Endodermal cell (in vitro differentiated cells): ENCODE results near the gene TSPAN11. TPM values are rescaled to one million over a fixed set of nuclear protein-coding genes. Genes with fewer than 3 reads are reported as not detected.

Experiments
- DNase-seq: peaks from one replicate; pipeline ENCODE4 v3.0.0-alpha.2; 2017
- H3K27ac ChIP-seq: 2 replicates; pipeline ENCODE4 v1.5.1; 2013; ENCODE audit warnings: mild to moderate bottlenecking, low read depth, low read length, moderate library complexity
- H3K27me3 ChIP-seq: 2 replicates; pipeline ENCODE4 v1.6.1; 2013; ENCODE audit warnings: mild to moderate bottlenecking, low read length, moderate library complexity; ENCODE audit not compliant: insufficient read depth, control insufficient read depth, poor library complexity, severe bottlenecking
- H3K36me3 ChIP-seq: 2 replicates; pipeline ENCODE4 v1.7.0; 2013; ENCODE audit warnings: mild to moderate bottlenecking, low read length, moderate library complexity; ENCODE audit not compliant: control insufficient read depth, insufficient read depth
- H3K4me1 ChIP-seq: one replicate; pipeline ENCODE4 v1.7.0; 2013; ENCODE audit warnings: low read length; ENCODE audit not compliant: control insufficient read depth, insufficient read depth
- H3K4me3 ChIP-seq: 2 replicates; pipeline ENCODE4 v1.5.1; 2013; ENCODE audit warnings: mild to moderate bottlenecking, low read length, moderate library complexity
- H3K9ac ChIP-seq: 2 replicates; pipeline ENCODE4 v1.6.1; 2013; ENCODE audit warnings: mild to moderate bottlenecking, low read length, moderate library complexity; ENCODE audit not compliant: poor library complexity, severe bottlenecking; ENCODE audit errors: extremely low read depth
- H3K9me3 ChIP-seq: 2 replicates; pipeline ENCODE4 v1.6.1; 2013; ENCODE audit warnings: mild to moderate bottlenecking, low read length, moderate library complexity; ENCODE audit not compliant: control insufficient read depth
- H3K27ac Mint-ChIP-seq: 2 replicates; pipeline ENCODE4 v1.8.0; 2020; ENCODE audit warnings: mixed read lengths
- H3K27me3 Mint-ChIP-seq: 2 replicates; pipeline ENCODE4 v1.8.0; 2021; ENCODE audit warnings: mild to moderate bottlenecking, mixed read lengths; ENCODE audit not compliant: insufficient read depth
- H3K36me3 Mint-ChIP-seq: 2 replicates; pipeline ENCODE4 v1.8.0; 2020; ENCODE audit warnings: low read depth, mixed read lengths
- H3K4me1 Mint-ChIP-seq: 2 replicates; pipeline ENCODE4 v1.8.0; 2020; ENCODE audit warnings: mixed read lengths
- H3K4me3 Mint-ChIP-seq: 2 replicates; pipeline ENCODE4 v1.8.0; 2020; ENCODE audit warnings: mild to moderate bottlenecking, moderate library complexity, mixed read lengths
- H3K9me3 Mint-ChIP-seq: 2 replicates; pipeline ENCODE4 v1.8.0; 2020; ENCODE audit warnings: mild to moderate bottlenecking, mixed read lengths
- CTCF ChIP-seq: fragments of 200-600 bp; sonication (generic); conservative IDR thresholded peaks from 2 replicates; pipeline ENCODE4 v1.5.0; 2021; ENCODE audit warnings: antibody characterized with exemption, mild to moderate bottlenecking
- WGBS, 2 experiments: methylation state at CpG; one replicate each; pipeline versions ENCODE4 v1.1.5 to v1.1.7; 2013; ENCODE audit warnings: missing lambda C conversion rate in 2 of 2, mixed read lengths in 1 of 2; ENCODE audit not compliant: insufficient coverage in 1 of 2, insufficient read length in 1 of 2; 5-methylcytosine and 5-hydroxymethylcytosine counted together
- total RNA-seq, 2 donors: library from RNA; stranded (reverse); fragmentation: NEBNext Ultra II Directional in 1 of 2; extraction: Animal tissue kit (Norgen Biotek cat#: 25700) in 1 of 2; gene quantifications; 2 replicates in 1 of 2; 3 replicates in 1 of 2; pipeline ENCODE4 v1.2.1, GENCODE V29; 2021

The TSPAN11 gene
- total RNA-seq, 2 donors from 2014 or later = 0.20 to 3.6 TPM

- DNase-seq = no peak
- no peak overlapping the region for H3K4me3 Mint-ChIP-seq
- H3K9me3 Mint-ChIP-seq = no peaks in the 10 kb centered on the region
- H3K36me3 ChIP-seq = no peaks in the 10 kb centered on the region
- no peaks in the 10 kb centered on the region for H3K9me3 ChIP-seq
- 89 to 94% methylated on average over 5 of the region's 5 CpGs for WGBS, 2 experiments
- no peak for TF ChIP-seq CTCF
- no peak overlapping the region for H3K9ac ChIP-seq
- H3K27ac ChIP-seq = no peak overlapping the region
- H3K27ac Mint-ChIP-seq = no peak overlapping the region
- no peak overlapping the region for H3K4me3 ChIP-seq
- H3K27me3 ChIP-seq = no peaks in the 10 kb centered on the region
- H3K27me3 Mint-ChIP-seq = peaks cover 11% of the 10 kb centered on the region
- peaks cover 8% of the 10 kb centered on the region for H3K4me1 Mint-ChIP-seq
- H3K36me3 Mint-ChIP-seq = no peaks in the 10 kb centered on the region
- H3K4me1 ChIP-seq = no peaks in the 10 kb centered on the region
Observed at GRCh38 chr12:30968211-30968610, 41.7 kb downstream of the TSPAN11 start.

GRCh38 chr12:30969006-30969405 lies 42.5 kb downstream of the TSPAN11 start:
- Histone ChIP-seq H3K27ac (no peak overlapping the region), H3K4me1 (no peaks in the 10 kb centered on the region), H3K27me3 (no peaks in the 10 kb centered on the region), H3K4me3 (no peak overlapping the region), H3K9ac (no peak overlapping the region), H3K36me3 (no peaks in the 10 kb centered on the region), H3K9me3 (no peaks in the 10 kb centered on the region)
- WGBS, 2 experiments = 87 to 95% methylated on average over 3 of the region's 3 CpGs
- TF ChIP-seq CTCF = no peak
- H3K4me1 Mint-ChIP-seq = peaks cover 8% of the 10 kb centered on the region
- H3K9me3 Mint-ChIP-seq = no peaks in the 10 kb centered on the region
- H3K36me3 Mint-ChIP-seq = no peaks in the 10 kb centered on the region
- H3K27ac Mint-ChIP-seq = no peak overlapping the region
- H3K27me3 Mint-ChIP-seq = peaks cover 12% of the 10 kb centered on the region
- no peak for DNase-seq
- H3K4me3 Mint-ChIP-seq = no peak overlapping the region

- Mint-ChIP-seq H3K27ac (peak overlapping the region; percentile 37), H3K27me3 (peaks cover 14% of the 10 kb centered on the region), H3K9me3 (no peaks in the 10 kb centered on the region), H3K36me3 (no peaks in the 10 kb centered on the region), H3K4me3 (no peak overlapping the region), H3K4me1 (peaks cover 8% of the 10 kb centered on the region)
- Histone ChIP-seq H3K4me3 (no peak overlapping the region), H3K4me1 (no peaks in the 10 kb centered on the region), H3K9me3 (no peaks in the 10 kb centered on the region), H3K27me3 (no peaks in the 10 kb centered on the region), H3K9ac (no peak overlapping the region), H3K27ac (no peak overlapping the region), H3K36me3 (no peaks in the 10 kb centered on the region)
- DNase-seq = no peak
- 72 to 89% methylated on average over 4 to 5 of the region's 5 CpGs for WGBS, 2 experiments
- TF ChIP-seq CTCF = no peak
Observed at GRCh38 chr12:30969606-30970395, 43.3 kb downstream of the TSPAN11 start.
